COLO668 (cell line): ENCODE results near the gene MLANA.
"Not testable (repeated sequence)": the region's sequence is repeated elsewhere in the genome, so short reads cannot be mapped to it uniquely, and the experiment has no call there.

Experiments
- DNase-seq: peaks from one replicate; lab custom pipeline; 2025; ENCODE audit not compliant: unreplicated experiment; lab: John Stamatoyannopoulos, UW

Gene MLANA

DNA sequence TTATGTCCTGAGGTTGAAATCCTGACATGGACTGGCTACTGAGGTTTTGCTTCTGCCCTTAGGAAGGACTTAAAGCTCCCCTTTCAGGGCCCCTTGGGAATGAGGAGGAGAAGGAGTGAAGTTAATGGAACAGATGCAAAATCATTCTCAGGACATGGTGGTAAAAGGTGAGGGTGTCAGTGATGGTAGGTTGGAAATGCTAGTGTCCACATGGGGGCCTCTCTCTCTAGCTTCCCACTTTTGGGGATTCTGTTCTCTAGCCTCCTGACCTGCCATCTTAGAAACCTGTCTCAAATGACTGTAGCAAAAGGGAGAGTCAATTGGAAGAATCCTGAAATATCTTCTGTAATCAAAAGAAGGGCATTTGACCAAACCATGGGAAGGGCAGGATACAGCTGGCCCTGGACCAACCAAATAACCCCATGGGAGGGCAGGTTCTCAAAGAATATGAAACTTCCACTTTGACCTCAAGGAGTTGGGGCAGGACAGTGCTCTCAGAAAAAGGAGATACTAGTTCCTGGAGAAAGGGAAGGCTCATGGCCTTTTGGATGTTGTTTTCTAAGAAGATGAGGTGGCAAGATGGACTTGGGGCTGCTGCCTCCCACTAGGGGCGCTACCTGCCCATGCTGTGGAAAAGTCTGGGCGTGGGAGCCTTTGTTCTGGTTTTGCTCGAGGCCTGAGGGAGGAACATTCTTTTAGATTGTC lies 21.2 kb upstream of the MLANA start:
- peak; percentile 9 for DNase-seq

DNA sequence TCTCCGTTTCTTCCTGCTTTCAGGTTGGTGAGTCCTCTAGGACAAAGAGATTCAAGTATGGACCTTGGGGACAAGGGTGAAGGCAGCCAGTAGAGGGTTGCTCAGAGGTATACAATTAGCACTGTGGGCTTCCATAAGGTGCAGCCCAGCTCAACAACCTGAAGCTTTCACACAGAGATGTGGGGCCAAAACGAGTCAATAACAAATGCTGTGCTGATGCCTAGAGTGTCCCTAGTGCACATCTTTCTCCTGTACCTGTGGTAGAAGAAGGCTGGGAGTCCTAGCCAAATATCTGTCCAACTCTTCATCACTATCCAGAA lies 20.7 kb upstream of the MLANA start:
- no peak for DNase-seq

DNA sequence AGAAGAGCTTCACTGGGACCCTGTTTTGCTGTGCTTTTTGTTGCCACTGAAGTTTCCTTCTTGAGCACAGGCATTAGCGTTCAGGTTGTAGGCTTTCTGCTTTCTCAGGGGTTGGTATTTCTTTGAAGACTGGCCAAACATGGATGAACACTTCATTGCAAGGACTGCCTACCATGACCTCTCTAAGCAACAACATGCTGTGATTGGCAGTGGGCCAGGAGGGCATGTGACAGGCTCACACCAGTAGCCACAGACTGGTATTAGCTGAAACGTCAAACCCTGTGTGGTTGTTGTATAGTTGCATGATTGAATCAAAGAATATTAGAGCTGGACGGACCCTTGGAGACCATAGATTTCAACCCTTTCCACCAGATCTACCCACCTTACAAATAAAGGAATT lies 20.0 kb upstream of the MLANA start:
- DNase-seq = peak; percentile 10

DNA sequence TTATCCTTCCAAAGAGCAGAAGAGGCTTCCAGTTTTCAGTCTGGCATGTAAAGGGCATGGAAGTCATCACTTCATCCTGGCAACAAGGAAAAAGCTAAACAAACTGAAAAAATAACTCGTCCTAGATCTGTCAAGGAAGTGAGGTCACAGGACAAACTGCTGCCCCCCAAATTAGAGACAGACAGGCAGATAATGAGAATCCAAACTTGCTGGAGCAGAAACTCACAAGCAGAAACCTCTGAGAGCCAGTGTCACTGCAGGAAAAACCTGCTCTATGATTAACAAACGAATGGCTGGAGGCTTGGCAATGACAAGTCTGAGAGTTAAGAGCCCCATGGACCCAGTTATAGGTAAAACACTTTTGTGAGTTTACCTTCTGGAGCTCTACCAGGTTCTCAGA lies 18.9 kb upstream of the MLANA start:
- no peak for DNase-seq

GRCh38 chr9:5872511-5872910 lies 18.2 kb upstream of the MLANA start:
- no peak for DNase-seq

DNA sequence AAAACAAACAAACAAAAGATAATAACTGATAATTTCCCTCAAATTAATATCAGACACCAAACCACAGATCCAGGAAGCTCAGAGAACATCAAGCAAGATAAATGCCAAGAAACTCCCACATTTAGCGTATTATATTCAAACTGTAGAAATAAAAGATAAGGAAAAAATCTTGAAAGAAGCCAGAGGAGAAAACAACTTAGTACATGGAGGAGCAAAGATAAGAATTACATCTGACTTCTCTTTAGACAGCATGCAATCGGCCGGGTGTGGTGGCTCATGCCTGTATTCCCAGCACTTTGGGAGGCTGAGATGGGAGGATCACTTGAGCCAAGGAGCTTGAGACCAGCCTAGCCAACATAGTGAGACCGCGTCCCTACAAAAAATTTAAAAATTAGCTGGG lies 17.2 kb upstream of the MLANA start:
- no peak for DNase-seq

- no peak for DNase-seq
Measured at GRCh38 chr9:5874048-5874447, 16.6 kb upstream of the MLANA start.

DNA sequence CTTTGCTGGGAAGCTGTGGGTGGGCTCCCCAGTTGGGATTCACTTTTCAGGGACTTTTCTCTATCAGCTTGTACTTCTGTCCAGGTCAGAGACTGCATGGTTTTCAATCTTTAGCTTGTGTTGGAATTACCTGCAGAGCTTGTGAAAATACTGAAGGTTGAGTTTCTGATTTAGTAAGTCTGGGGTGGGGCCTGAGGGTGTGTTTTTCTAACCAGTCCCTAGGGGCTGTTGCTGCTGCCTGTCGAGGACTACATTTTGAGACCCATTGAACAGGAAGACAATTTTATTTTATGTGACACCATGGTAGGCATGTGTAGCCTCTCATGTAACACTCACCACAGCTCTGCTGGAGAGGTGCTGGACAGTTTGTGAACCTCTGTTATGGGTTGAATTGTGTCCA lies 14.7 kb upstream of the MLANA start:
- no peak for DNase-seq

GRCh38 chr9:5876711-5877110 lies 14.0 kb upstream of the MLANA start:
- DNase-seq = no peak

GRCh38 chr9:5879419-5880181 lies 11.1 kb upstream of the MLANA start:
- DNase-seq = no peak

GRCh38 chr9:5882244-5883012 lies 8.3 kb upstream of the MLANA start:
- not testable (repeated sequence) for DNase-seq

DNA sequence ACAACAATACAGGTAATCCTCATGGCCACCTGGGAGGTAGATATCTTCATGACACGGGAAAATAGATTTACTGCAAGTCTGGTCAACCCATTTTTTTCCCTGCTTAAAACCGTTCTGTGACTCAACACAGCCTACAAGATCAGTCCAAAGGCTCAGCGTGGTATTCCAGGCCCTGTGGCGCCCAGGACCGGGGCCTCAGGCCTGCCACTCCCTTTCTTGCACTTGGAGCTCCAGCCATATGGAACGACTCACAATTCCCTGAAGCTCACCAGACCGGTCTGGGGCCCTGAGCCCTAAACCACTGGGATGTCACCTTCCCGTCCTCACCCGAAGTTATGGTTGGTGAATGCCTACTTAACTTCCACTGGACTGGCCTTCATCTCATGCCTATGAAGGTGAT lies 6.5 kb upstream of the MLANA start:
- no peak for DNase-seq

- DNase-seq = peak; percentile 82
Measured at GRCh38 chr9:5886114-5886939, 4.4 kb upstream of the MLANA start.

GRCh38 chr9:5892456-5893133 lies 1.9 kb downstream of the MLANA start:
- DNase-seq = peak; percentile 14

DNA sequence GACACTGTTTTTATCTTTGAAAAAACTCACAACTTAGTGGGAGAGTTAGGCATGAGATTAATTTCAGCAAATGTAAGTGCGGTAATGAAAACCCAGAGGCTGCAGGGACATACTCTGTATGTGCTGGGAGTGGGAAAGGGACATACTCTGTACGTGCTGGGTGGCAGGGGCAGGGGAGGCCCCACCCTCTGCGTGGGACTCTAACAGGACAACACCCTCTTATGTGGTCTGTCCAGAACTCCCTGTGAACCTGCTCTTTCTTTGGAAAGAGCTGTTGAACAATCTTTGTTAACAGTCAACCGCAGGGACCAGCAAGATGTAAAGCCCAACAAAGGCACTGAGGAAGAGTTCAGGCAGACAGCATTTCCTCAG lies 2.4 kb downstream of the MLANA start:
- DNase-seq = no peak

- DNase-seq = peak; percentile 41
Measured at GRCh38 chr9:5893591-5894236, 3.0 kb downstream of the MLANA start.

- DNase-seq = no peak
Measured at GRCh38 chr9:5894237-5894959, 3.7 kb downstream of the MLANA start.

DNA sequence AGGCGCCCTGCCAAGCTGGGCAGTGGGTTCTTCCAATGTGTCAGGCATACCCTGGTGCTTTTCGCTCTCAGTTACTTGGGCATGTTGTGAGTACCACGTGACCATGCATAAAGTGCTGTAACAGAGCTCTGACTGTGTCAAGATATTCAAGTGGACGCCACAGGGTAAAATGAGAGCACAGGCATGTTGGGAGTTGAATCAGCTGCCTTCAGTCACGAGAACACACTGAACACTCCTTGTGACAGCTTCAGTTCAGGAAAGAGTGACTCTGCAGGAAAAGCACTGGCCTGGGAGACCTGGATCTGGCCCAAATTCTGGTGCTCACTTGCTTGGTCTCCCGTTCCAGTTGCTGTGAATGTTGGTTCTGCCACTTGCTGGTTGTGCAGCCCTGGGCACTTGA lies 5.1 kb downstream of the MLANA start:
- no peak for DNase-seq

GRCh38 chr9:5896863-5897262 lies 6.2 kb downstream of the MLANA start:
- DNase-seq = no peak

DNA sequence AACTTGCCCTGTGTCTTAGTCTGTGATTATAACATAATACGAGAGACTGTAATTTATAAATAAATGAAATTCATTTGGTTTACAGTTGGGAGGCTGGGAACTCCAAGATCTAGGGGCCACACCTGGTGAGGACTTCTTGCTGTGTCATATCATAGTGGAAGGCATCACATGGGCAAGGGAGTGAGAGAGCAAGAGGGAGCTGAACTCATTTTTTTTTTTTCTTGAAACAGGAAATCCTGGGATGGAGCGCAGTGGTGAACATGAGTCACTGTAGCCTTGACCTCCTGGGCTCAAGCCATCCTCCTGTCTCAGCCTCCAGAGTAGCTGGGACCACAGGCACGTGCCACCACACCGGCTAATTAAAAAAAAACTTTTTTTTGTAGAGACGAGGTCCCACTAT lies 7.2 kb downstream of the MLANA start:
- no peak for DNase-seq
